Body of pancreas (tissue), 4 donors: Measurements from ENCODE around the gene HPDL. TPM values are rescaled to one million over a fixed set of nuclear protein-coding genes. Genes with fewer than 3 reads are reported as not detected.

Experiments used
- ATAC-seq: fragments of 150-250 bp; one replicate; pipeline ENCODE4 v1.9.1; 2016
- DNase-seq, 4 donors: peaks; one replicate each; pipeline ENCODE4 v3.0.0-alpha.2; 2019
- H3K27ac ChIP-seq, 4 donors: fragments of 200-600 bp; sonication (generic); 1 replicate in 3 of 4; 2 replicates in 1 of 4; pipeline versions ENCODE4 v1.5.1 to v1.6.1; 2016 to 2019; ENCODE audit warnings: mild to moderate bottlenecking in 1 of 4, mixed read lengths in 1 of 4, moderate library complexity in 1 of 4
- H3K27me3 ChIP-seq, 2 donors: fragments of 200-600 bp; sonication (generic); one replicate each; pipeline ENCODE4 v1.6.0; 2016; ENCODE audit warnings: mild to moderate bottlenecking in 1 of 2
- H3K36me3 ChIP-seq, 2 donors: fragments of 200-600 bp; sonication (generic); replicated peaks in 1 of 2; 2 replicates each; pipeline ENCODE4 v1.5.1; 2016; ENCODE audit warnings: low read depth in 2 of 2; ENCODE audit not compliant: insufficient read depth in 1 of 2
- H3K4me1 ChIP-seq: fragments of 200-600 bp; sonication (generic); one replicate; pipeline ENCODE4 v1.6.0; 2016
- H3K4me3 ChIP-seq, 2 donors: fragments of 200-600 bp; sonication (generic); 1 replicate in 1 of 2; 2 replicates in 1 of 2; pipeline ENCODE4 v1.5.1; 2016 to 2019
- H3K9me3 ChIP-seq, 3 donors: fragments of 200-600 bp; sonication (generic); 1 replicate in 2 of 3; 2 replicates in 1 of 3; pipeline ENCODE4 v1.5.1; 2016
- POLR2A ChIP-seq, 3 donors: fragments of 450-650 bp; IDR thresholded peaks; one replicate each; pipeline ENCODE4 v1.6.1; 2016; ENCODE audit warnings: antibody characterized with exemption in 3 of 3, mild to moderate bottlenecking in 2 of 3
- WGBS, 2 donors: methylation state at CpG; one replicate each; pipeline ENCODE4 v1.1.5; 2017; 5-methylcytosine and 5-hydroxymethylcytosine counted together
- intact Hi-C: fragments of 100-400 bp; cut with DNase I; formaldehyde crosslinking; loops from one replicate; pipeline ENCODE4 v1.15.1; 2023
- total RNA-seq, 2 donors: library from RNA; depleted of rRNA; stranded (reverse); fragments of >200 nt; gene quantifications; one replicate each; pipeline ENCODE4 v1.1.0, GENCODE V29; 2016
- TF ChIP-seq, protein P1 (sequence below), 7 experiments: fragments of 450-650 bp in 4 of 7; fragments of 200-600 bp in 3 of 7; sonication (generic) in 3 of 7; IDR thresholded peaks; one replicate each; pipeline ENCODE4 v1.5.1; 2016 to 2019; ENCODE audit warnings: antibody characterized with exemption in 7 of 7

HPDL gene
- total RNA-seq, 2 donors from 2014 or later = 0.26 TPM; not detected in 1

DNA sequence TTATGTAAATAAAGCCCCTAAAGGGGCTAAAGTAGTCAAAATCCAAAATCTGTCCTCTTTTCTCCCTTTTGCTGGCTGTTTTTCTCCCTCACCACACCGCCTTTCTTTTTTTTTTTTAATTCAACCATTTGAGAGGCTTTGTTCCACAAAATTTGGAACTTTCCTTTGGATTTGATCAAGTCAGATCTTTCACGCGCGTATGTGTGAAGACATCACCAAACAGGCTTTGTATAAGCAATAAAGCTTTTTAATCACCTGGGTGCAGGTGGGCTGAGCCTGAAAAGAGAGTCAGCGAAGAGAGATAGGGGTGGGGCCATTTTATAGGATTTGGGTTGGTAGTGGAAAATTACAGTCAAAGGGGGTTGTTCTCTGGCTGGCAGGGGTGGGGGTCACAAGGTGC, 5.3 kb upstream of the HPDL start:
- no peaks in the 10 kb centered on the region for H3K9me3 ChIP-seq
- no peak overlapping the region for H3K27ac ChIP-seq
- ATAC-seq = no peak
- no peaks in the 10 kb centered on the region for H3K27me3 ChIP-seq
- TF ChIP-seq, protein P1, sequence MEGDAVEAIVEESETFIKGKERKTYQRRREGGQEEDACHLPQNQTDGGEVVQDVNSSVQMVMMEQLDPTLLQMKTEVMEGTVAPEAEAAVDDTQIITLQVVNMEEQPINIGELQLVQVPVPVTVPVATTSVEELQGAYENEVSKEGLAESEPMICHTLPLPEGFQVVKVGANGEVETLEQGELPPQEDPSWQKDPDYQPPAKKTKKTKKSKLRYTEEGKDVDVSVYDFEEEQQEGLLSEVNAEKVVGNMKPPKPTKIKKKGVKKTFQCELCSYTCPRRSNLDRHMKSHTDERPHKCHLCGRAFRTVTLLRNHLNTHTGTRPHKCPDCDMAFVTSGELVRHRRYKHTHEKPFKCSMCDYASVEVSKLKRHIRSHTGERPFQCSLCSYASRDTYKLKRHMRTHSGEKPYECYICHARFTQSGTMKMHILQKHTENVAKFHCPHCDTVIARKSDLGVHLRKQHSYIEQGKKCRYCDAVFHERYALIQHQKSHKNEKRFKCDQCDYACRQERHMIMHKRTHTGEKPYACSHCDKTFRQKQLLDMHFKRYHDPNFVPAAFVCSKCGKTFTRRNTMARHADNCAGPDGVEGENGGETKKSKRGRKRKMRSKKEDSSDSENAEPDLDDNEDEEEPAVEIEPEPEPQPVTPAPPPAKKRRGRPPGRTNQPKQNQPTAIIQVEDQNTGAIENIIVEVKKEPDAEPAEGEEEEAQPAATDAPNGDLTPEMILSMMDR (IDR thresholded peaks at IDR 0.05) = no peak
- TF ChIP-seq POLR2A (IDR thresholded peaks at IDR 0.05) = no peak
- intact Hi-C loops = no loop called here
- H3K4me3 ChIP-seq = no peak overlapping the region
- no peaks in the 10 kb centered on the region for H3K36me3 ChIP-seq
- WGBS, 2 donors = 80 to 87% methylated on average over 5 of the region's 5 CpGs
- no peak for DNase-seq
- peaks cover 3% of the 10 kb centered on the region for H3K4me1 ChIP-seq

GRCh38 chr1:45322486-45323040, 4.1 kb upstream of the HPDL start:
- Histone ChIP-seq H3K4me3 (no peak overlapping the region), H3K36me3 (no peaks in the 10 kb centered on the region), H3K4me1 (peaks cover 14% of the 10 kb centered on the region), H3K9me3 (no peaks in the 10 kb centered on the region), H3K27ac (no peak overlapping the region), H3K27me3 (no peaks in the 10 kb centered on the region)
- TF ChIP-seq POLR2A (IDR thresholded peaks at IDR 0.05) = no peak
- TF ChIP-seq, protein P1 (IDR thresholded peaks at IDR 0.05) = no peak
- WGBS, 2 donors = 86 to 89% methylated on average over 10 of the region's 10 CpGs
- ATAC-seq = no peak
- DNase-seq = no peak
- intact Hi-C loops = no loop called here

DNA sequence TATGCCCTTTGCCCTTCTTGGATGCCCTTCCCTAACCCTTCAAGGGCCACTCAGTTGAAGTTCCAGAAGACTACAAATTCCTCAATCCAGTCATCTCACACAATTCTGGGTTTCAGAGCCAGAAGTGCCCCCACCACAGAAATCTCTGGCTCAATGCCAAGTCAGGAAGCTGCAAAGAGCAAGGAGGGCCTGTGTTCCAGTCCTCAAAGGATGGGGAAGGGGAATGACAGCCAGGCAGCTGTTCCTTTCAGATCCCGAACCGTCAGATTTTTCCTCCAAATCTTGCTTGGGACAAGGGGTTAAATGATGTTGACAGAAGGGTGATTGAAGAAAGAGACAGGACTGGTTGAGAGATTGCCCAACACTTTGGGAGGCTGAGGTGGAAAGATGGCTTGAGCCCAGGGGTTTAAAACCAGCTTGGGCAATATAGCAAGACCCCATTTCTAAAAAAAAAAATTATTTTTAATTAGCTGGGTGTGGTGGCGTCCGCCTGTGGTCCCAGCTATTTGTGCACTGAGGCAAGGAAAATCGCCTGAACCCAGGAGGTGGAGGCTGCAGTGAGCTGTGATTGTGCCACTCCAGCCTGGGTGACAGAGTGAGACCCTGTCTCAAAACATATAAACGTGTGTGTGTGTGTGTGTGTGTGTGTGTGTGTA, 716 bp upstream of the HPDL start:
- TF ChIP-seq, protein P1 (IDR thresholded peaks at IDR 0.05) = no peak
- TF ChIP-seq POLR2A (IDR thresholded peaks at IDR 0.05) = no peak
- no peaks in the 10 kb centered on the region for H3K36me3 ChIP-seq
- H3K27me3 ChIP-seq = no peaks in the 10 kb centered on the region
- intact Hi-C loops = no loop called here
- peaks cover 16% of the 10 kb centered on the region for H3K4me1 ChIP-seq
- H3K4me3 ChIP-seq = no peak overlapping the region
- H3K27ac ChIP-seq = no peak overlapping the region
- H3K9me3 ChIP-seq = no peaks in the 10 kb centered on the region
- no peak for ATAC-seq
- 55 to 64% methylated on average over 6 of the region's 6 CpGs for WGBS, 2 donors
- DNase-seq = no peak

GRCh38 chr1:45327644-45328515, 1.2 kb downstream of the HPDL start:
- ATAC-seq = no peak
- DNase-seq = no peak
- Histone ChIP-seq H3K27ac (no peak overlapping the region), H3K4me1 (peaks cover 16% of the 10 kb centered on the region), H3K4me3 (no peak overlapping the region), H3K36me3 (no peaks in the 10 kb centered on the region), H3K27me3 (no peaks in the 10 kb centered on the region), H3K9me3 (no peaks in the 10 kb centered on the region)
- no peak for TF ChIP-seq POLR2A (IDR thresholded peaks at IDR 0.05)
- TF ChIP-seq, protein P1 (IDR thresholded peaks at IDR 0.05) = no peak
- WGBS, 2 donors = 8 to 80% methylated on average over 1 to 19 of the region's 19 CpGs
- intact Hi-C loops = no loop called here
